GM12874 (cell line): Measurements from ENCODE around the gene ARHGAP22.

Source experiments
- TF ChIP-seq, protein P1 (sequence below): IDR thresholded peaks from 2 replicates; pipeline ENCODE4 v1.5.1; 2011; ENCODE audit warnings: low read depth, mild to moderate bottlenecking, control low read depth, low read length, moderate library complexity; ENCODE audit not compliant: insufficient read depth

The ARHGAP22 gene

GRCh38 chr10:48547981-48548380 lies 56.9 kb downstream of the ARHGAP22 start:
- TF ChIP-seq, protein P1, sequence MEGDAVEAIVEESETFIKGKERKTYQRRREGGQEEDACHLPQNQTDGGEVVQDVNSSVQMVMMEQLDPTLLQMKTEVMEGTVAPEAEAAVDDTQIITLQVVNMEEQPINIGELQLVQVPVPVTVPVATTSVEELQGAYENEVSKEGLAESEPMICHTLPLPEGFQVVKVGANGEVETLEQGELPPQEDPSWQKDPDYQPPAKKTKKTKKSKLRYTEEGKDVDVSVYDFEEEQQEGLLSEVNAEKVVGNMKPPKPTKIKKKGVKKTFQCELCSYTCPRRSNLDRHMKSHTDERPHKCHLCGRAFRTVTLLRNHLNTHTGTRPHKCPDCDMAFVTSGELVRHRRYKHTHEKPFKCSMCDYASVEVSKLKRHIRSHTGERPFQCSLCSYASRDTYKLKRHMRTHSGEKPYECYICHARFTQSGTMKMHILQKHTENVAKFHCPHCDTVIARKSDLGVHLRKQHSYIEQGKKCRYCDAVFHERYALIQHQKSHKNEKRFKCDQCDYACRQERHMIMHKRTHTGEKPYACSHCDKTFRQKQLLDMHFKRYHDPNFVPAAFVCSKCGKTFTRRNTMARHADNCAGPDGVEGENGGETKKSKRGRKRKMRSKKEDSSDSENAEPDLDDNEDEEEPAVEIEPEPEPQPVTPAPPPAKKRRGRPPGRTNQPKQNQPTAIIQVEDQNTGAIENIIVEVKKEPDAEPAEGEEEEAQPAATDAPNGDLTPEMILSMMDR, result no peak

- TF ChIP-seq, protein P1, result no peak
Measured at GRCh38 chr10:48547061-48547895, 57.6 kb downstream of the ARHGAP22 start.

- TF ChIP-seq, protein P1, result no peak
Measured at GRCh38 chr10:48545462-48546145, 59.3 kb downstream of the ARHGAP22 start.

- TF ChIP-seq, protein P1, result no peak
Measured at GRCh38 chr10:48543182-48543844, 61.6 kb downstream of the ARHGAP22 start.

- TF ChIP-seq, protein P1, result no peak
Measured at GRCh38 chr10:48542471-48543181, 62.2 kb downstream of the ARHGAP22 start.

DNA sequence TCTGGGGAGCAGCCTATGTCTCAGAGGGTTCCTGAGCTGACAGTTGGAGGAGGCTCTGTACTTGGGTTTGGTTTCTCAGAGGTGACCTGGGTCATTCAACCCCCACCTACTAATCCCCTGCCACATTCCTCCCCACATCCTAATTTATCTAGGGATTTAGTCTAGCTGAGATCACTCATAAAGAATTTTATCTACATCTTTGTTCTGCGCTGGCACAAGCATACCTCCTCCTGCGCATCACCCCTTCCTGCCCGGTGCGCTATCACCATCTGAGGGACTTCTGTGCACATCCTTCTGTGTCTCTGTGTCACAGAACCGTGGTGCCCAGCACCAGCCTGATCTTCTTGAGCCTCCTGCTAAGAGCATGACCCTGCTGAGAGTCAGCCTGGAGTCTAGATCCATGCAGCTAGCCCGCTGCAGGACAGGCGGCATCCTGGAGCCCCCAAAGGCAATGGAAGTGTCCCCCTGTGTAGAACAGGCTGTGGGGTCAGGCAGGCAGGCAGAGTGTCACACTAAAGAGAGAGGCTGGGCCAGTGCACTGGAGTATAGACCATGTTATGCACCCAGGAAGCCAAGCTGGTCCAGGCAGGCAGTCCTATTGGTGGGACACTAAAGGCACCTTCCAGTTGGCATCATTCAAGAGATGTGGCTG lies 63.6 kb downstream of the ARHGAP22 start:
- TF ChIP-seq, protein P1, result no peak

- TF ChIP-seq, protein P1, result no peak
Measured at GRCh38 chr10:48538611-48539010, 66.3 kb downstream of the ARHGAP22 start.
